ENCODE measurements around the gene ACD. TPM values are rescaled to one million over a fixed set of nuclear protein-coding genes. Genes with fewer than 3 reads are reported as not detected.

ACD gene
- total and polyA plus RNA-seq, 2 of the 8 experiments (the other 6 are each of a cell fraction or from before 2014, with no cell fraction given) = 34.8 to 58.0 TPM

GRCh38 chr16:67709050-67709449 lies 49.0 kb upstream of the ACD start:
- Histone ChIP-seq H2AFZ (ENCODE audit: low read length) (no peak overlapping the region), H3K79me2 (ENCODE audit: control insufficient read depth in 1 of 2, insufficient read depth in 2 of 2, low read length in 2 of 2) (peaks cover 3 to 61% of the 10 kb centered on the region in 2 experiments; a peak in 3 of 4 replicates), H4K8ac (ENCODE audit: extremely low read depth, insufficient read depth, low read length) (no peak overlapping the region), H2BK12ac (ENCODE audit: low read depth, low read length) (no peak overlapping the region), H4K5ac (ENCODE audit: insufficient read length, low read depth, low read length) (no peak overlapping the region), H3K4me2 (ENCODE audit: insufficient read depth in 1 of 2, low read depth in 2 of 2, low read length in 2 of 2) (no peak overlapping the region), H2BK20ac (ENCODE audit: low read length) (no peak overlapping the region), H3K18ac (ENCODE audit: extremely low read depth, low read length) (no peak overlapping the region), H3K79me1 (ENCODE audit: low read depth, low read length) (peaks cover 7% of the 10 kb centered on the region), H3K36me3 (ENCODE audit: control insufficient read depth in 2 of 4, insufficient read depth in 4 of 4, low read length in 3 of 4) (no peaks in the 10 kb centered on the region; a peak in 1 of 8 replicates), H4K91ac (replicated peaks; ENCODE audit: insufficient read length, low read length) (no peak overlapping the region), H3K4me1 (replicated peaks in 1 of 4; ENCODE audit: control insufficient read depth in 3 of 4, insufficient read depth in 4 of 4, low read length in 3 of 4) (peaks cover 0 to 12% (median 4%) of the 10 kb centered on the region in 4 experiments; a peak in 4 of 7 replicates), H3K9me3 (ENCODE audit: insufficient read depth in 2 of 2, low read depth in 1 of 2, low read length in 1 of 2) (no peaks in the 10 kb centered on the region), H3K23ac (ENCODE audit: insufficient read length) (no peak overlapping the region), H3K56ac (replicated peaks; ENCODE audit: insufficient read length, low read depth, low read length) (no peak overlapping the region), H3K9ac (replicated peaks in 1 of 4; ENCODE audit: extremely low read depth in 1 of 4, low read depth in 3 of 4, low read length in 3 of 4) (no peak overlapping the region), H2AK5ac (ENCODE audit: low read depth, low read length) (no peak overlapping the region), H3K4me3 (ENCODE audit: extremely low read depth in 1 of 4, insufficient read depth in 2 of 4, low read depth in 3 of 4, low read length in 4 of 4) (no peak overlapping the region), H3K23me2 (ENCODE audit: low read depth, low read length) (no peaks in the 10 kb centered on the region), H3K27me3 (replicated peaks in 1 of 4; ENCODE audit: control insufficient read depth in 3 of 4, extremely low read depth in 1 of 4, insufficient read depth in 3 of 4, low read length in 3 of 4) (no peaks in the 10 kb centered on the region), H3K14ac (ENCODE audit: insufficient read length) (no peak overlapping the region), H2BK120ac (replicated peaks; ENCODE audit: low read depth, low read length) (no peak overlapping the region), H3K4ac (replicated peaks; ENCODE audit: insufficient read length, low read depth, low read length) (no peak overlapping the region), H2BK5ac (ENCODE audit: low read depth, low read length) (no peak overlapping the region), H4K20me1 (replicated peaks in 1 of 2; ENCODE audit: control insufficient read depth in 1 of 2, insufficient read depth in 2 of 2, low read length in 2 of 2) (peaks cover 0 to 7% of the 10 kb centered on the region in 2 experiments), H2BK15ac (ENCODE audit: low read length) (no peak overlapping the region), H3K27ac (ENCODE audit: low read depth, low read length) (no peak overlapping the region)
- no peak for FAIRE-seq
- WGBS, 2 experiments (ENCODE audit: extremely low coverage in 1 of 2, insufficient coverage in 1 of 2, insufficient read length in 1 of 2, insufficient replicate concordance in 2 of 2, low coverage in 1 of 2, low lambda C conversion rate in 2 of 2, missing lambda C conversion rate in 1 of 2) = 83% methylated on average over 1 of the region's 1 CpG; no CpG with 5 or more reads in 1 of the 2 experiments
- CTCF ChIA-PET (ENCODE audit: partially characterized antibody) = interaction anchor here (0.6 to 1.5 kb wide), 5 partner anchors 32 to 163 kb away, joined by 3 read pairs; no protein-coding TSS in a partner anchor
- no peak for TF ChIP-seq RAD21 (IDR thresholded peaks at IDR 0.05 in 1 of 2, conservative IDR thresholded peaks at IDR 0.05 in 1 of 2; ENCODE audit: low read depth in 2 of 2, low read length in 2 of 2)
- no peak for TF ChIP-seq CEBPB (IDR thresholded peaks at IDR 0.05; ENCODE audit: low read depth, low read length)
- no peak for TF ChIP-seq CREB1 (IDR thresholded peaks at IDR 0.05)
- no peak for TF ChIP-seq CHD1 (IDR thresholded peaks at IDR 0.05; ENCODE audit: low read depth, low read length)
- TF ChIP-seq BRCA1 (IDR thresholded peaks at IDR 0.05; ENCODE audit: low read depth, low read length) = no peak
- TF ChIP-seq TBP (IDR thresholded peaks at IDR 0.05; ENCODE audit: low read depth, low read length) = no peak
- no peak for TF ChIP-seq CBX8 (IDR thresholded peaks at IDR 0.05; ENCODE audit: borderline replicate concordance, low read depth, low read length)
- TF ChIP-seq RNF2 (IDR thresholded peaks at IDR 0.05; ENCODE audit: borderline replicate concordance, low read depth, low read length, missing control alignments, poor library complexity, severe bottlenecking) = no peak
- DNase-seq (ENCODE audit: low read depth in 1 of 2, low spot score in 2 of 2) = no peak
- POLR2A ChIA-PET (ENCODE audit: partially characterized antibody) = interaction anchor here (3.3 kb wide), 1 partner anchor 10 kb away, joined by 16 read pairs; the partner anchor contains the start of gene GFOD2
